Type B pancreatic cell (in vitro differentiated cells): ENCODE data around the gene PLA2G4C. TPM values are rescaled to one million over a fixed set of nuclear protein-coding genes. Genes with fewer than 3 reads are reported as not detected.
"Not testable (repeated sequence)": the region's sequence is repeated elsewhere in the genome, so short reads cannot be mapped to it uniquely, and the experiment has no call there.

Source experiments
- DNase-seq: peaks from one replicate; pipeline ENCODE4 v3.0.0; 2021; ENCODE audit warnings: mixed read lengths; ENCODE audit not compliant: unreplicated experiment; ENCODE audit errors: extremely low spot score
- H3K27ac Mint-ChIP-seq: 2 replicates; pipeline ENCODE4 v1.8.0; 2021; ENCODE audit warnings: mild to moderate bottlenecking, mixed read lengths
- H3K27me3 Mint-ChIP-seq: 2 replicates; pipeline ENCODE4 v1.8.0; 2021; ENCODE audit warnings: mixed read lengths
- H3K36me3 Mint-ChIP-seq: 2 replicates; pipeline ENCODE4 v1.8.0; 2021; ENCODE audit warnings: mixed read lengths
- H3K4me1 Mint-ChIP-seq: one replicate; pipeline ENCODE4 v1.8.0; 2021; ENCODE audit warnings: mixed read lengths; ENCODE audit not compliant: unreplicated experiment
- H3K4me3 Mint-ChIP-seq: 2 replicates; pipeline ENCODE4 v1.8.0; 2021; ENCODE audit warnings: mild to moderate bottlenecking, mixed read lengths
- H3K9me3 Mint-ChIP-seq: 2 replicates; pipeline ENCODE4 v1.8.0; 2021; ENCODE audit warnings: mixed read lengths
- total RNA-seq: library from RNA; stranded (reverse); gene quantifications from 2 replicates; pipeline ENCODE4 v1.2.1, GENCODE V29; 2021; ENCODE audit warnings: low replicate concordance
- TF ChIP-seq, protein P1 (sequence below): fragments of 200-600 bp; sonication (generic); conservative IDR thresholded peaks from 2 replicates; pipeline ENCODE4 v1.5.0; 2021; ENCODE audit warnings: antibody characterized with exemption, mild to moderate bottlenecking

The PLA2G4C gene
- total RNA-seq, 1 donor from 2014 or later, result 1.1 TPM

DNA sequence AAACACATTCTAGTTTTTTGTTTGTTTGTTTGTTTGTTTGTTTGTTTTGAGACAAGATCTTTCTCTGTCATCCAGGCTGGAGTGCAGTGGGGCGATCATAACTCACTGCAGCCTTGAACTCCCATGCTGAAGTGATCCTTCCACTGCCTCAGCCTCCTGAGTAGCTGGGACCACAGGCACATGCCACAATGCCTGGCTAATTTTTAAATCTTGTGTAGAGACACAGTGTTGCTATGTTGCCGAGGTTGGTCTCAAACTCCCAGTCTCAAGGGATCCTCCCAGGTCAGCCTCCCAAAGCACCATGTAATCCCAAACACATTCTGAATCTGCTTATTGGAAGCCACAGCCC, 15.8 kb downstream of the PLA2G4C start:
- DNase-seq, result no peak
- TF ChIP-seq, protein P1, sequence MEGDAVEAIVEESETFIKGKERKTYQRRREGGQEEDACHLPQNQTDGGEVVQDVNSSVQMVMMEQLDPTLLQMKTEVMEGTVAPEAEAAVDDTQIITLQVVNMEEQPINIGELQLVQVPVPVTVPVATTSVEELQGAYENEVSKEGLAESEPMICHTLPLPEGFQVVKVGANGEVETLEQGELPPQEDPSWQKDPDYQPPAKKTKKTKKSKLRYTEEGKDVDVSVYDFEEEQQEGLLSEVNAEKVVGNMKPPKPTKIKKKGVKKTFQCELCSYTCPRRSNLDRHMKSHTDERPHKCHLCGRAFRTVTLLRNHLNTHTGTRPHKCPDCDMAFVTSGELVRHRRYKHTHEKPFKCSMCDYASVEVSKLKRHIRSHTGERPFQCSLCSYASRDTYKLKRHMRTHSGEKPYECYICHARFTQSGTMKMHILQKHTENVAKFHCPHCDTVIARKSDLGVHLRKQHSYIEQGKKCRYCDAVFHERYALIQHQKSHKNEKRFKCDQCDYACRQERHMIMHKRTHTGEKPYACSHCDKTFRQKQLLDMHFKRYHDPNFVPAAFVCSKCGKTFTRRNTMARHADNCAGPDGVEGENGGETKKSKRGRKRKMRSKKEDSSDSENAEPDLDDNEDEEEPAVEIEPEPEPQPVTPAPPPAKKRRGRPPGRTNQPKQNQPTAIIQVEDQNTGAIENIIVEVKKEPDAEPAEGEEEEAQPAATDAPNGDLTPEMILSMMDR, result no peak
- no peak overlapping the region for H3K27ac Mint-ChIP-seq

DNA sequence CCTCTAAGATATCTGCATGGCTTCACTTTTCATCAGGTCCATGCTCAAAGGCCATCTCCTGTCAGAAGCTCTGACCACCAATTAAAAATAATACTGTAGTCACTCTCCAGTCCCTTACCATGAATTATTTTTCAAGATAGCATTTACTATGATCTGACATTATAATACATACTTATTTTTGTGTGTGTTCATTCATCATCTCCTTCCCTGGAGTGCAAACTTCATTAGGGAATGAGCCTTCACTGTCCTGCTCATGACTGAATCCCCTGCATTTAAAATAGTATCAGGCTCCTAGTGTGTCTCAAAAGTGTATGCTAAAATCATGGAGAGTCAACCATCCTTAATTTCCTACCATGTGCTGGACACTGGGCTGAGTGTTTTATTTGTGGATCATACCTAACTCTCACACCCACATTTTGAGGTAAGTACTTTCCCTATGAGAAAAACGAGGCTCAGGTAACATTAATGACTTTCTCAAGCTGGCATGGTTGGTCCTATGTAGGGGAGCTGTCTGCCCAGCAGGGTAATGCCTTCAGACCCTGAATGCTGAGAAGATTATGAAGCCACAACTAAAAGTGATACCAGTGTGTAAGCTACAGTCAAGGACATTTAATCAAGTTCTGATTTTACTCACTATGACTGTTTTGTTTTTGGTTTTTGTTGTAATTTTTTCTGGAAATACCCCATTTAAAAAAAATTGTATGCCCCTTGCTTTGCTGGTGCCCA, 16.3 kb downstream of the PLA2G4C start:
- TF ChIP-seq, protein P1, result no peak
- no peak for DNase-seq
- Mint-ChIP-seq H3K36me3 (no peaks in the 10 kb centered on the region), H3K4me1 (no peaks in the 10 kb centered on the region), H3K27me3 (peaks cover 26% of the 10 kb centered on the region), H3K9me3 (peaks cover 3% of the 10 kb centered on the region), H3K4me3 (no peak overlapping the region), H3K27ac (no peak overlapping the region)

More for the DNA sequence above, 15.8 kb downstream of the PLA2G4C start:
- H3K9me3 Mint-ChIP-seq, result peaks cover 3% of the 10 kb centered on the region
- no peak overlapping the region for H3K4me3 Mint-ChIP-seq
- H3K36me3 Mint-ChIP-seq, result no peaks in the 10 kb centered on the region
- H3K27me3 Mint-ChIP-seq, result peaks cover 24% of the 10 kb centered on the region
- H3K4me1 Mint-ChIP-seq, result no peaks in the 10 kb centered on the region

DNA sequence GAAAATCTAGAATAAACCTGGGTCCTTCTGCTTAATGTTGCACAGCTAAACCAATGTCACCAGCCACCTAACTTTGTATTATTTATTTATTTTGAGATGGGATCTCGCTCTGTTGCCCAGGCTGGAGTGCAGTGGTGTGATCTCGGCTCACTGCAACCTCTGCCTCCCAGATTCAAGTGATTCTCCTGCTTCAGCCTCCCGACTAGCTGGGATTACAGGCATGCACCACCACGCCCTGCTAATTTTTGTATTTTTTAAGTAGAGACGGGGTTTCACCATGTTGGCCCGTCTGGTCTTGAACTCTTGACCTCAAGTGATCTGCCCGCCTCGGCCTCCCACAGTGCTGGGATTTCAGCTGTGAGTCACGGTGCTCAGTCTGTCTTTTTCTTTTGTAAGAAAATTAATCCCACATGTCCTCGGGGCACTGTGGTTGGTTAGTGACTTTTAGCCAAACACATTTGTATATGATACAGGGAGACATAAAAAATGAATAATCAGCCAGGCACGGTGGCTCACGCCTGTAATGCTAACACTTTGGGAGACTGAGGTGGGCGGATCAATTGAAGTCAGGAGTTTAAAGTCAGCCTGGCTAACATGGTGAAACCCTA, 19.4 kb downstream of the PLA2G4C start:
- not testable (repeated sequence) for H3K27ac Mint-ChIP-seq, DNase-seq, H3K4me3 Mint-ChIP-seq, H3K36me3 Mint-ChIP-seq, H3K4me1 Mint-ChIP-seq, H3K9me3 Mint-ChIP-seq
- peaks cover 31% of the 10 kb centered on the region for H3K27me3 Mint-ChIP-seq

DNA sequence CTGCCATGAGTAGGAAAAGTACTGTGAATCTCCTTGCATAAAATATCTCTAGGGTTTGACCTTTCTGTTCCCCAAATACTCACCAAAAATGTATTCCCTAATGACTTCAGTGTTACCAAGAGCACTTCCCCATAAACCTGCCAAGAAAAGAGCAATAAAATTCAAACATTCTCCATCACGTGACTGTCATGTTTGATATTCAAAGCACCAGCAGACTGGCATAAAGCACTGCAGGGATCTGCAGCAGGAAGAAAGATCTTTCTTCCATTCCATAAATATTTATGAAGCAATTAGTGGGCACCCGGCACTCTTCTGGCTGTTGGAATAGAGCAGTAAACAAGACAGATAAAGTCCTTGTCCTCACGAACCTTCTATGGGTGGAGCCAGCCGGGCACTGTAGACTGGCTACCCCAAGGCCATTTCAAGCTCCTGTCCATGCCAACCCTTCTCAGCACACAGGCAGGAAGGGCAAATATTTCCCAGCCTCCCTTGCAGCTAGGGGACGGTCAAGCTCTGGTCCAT, 20.3 kb downstream of the PLA2G4C start:
- Mint-ChIP-seq H3K9me3 (peaks cover 3% of the 10 kb centered on the region), H3K4me1 (no peaks in the 10 kb centered on the region), H3K4me3 (no peak overlapping the region), H3K36me3 (no peaks in the 10 kb centered on the region), H3K27ac (no peak overlapping the region), H3K27me3 (peaks cover 30% of the 10 kb centered on the region)
- no peak for DNase-seq
- TF ChIP-seq, protein P1, result no peak

DNA sequence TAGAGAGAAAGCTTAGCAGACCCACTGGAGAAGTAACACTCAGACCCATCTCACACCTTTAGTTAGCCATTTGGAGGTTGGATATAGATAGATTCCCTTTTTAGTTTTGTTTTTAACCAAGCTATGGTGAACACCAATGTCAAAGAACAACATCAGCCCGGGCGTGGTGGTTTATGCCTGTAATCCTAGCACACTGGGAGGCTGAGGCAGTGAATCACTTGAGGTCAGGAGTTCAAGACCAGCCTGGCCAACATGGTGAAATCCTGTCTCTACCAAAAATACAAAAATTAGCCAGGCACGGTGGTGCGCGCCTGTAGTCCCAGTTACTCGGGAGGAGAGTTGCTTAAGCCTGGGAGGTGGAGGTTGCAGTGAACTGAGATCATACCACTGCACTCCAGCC, 21.6 kb downstream of the PLA2G4C start:
- H3K36me3 Mint-ChIP-seq, DNase-seq, H3K4me1 Mint-ChIP-seq, H3K4me3 Mint-ChIP-seq, H3K9me3 Mint-ChIP-seq, H3K27ac Mint-ChIP-seq: not testable (repeated sequence)
- H3K27me3 Mint-ChIP-seq, result peaks cover 18% of the 10 kb centered on the region

DNA sequence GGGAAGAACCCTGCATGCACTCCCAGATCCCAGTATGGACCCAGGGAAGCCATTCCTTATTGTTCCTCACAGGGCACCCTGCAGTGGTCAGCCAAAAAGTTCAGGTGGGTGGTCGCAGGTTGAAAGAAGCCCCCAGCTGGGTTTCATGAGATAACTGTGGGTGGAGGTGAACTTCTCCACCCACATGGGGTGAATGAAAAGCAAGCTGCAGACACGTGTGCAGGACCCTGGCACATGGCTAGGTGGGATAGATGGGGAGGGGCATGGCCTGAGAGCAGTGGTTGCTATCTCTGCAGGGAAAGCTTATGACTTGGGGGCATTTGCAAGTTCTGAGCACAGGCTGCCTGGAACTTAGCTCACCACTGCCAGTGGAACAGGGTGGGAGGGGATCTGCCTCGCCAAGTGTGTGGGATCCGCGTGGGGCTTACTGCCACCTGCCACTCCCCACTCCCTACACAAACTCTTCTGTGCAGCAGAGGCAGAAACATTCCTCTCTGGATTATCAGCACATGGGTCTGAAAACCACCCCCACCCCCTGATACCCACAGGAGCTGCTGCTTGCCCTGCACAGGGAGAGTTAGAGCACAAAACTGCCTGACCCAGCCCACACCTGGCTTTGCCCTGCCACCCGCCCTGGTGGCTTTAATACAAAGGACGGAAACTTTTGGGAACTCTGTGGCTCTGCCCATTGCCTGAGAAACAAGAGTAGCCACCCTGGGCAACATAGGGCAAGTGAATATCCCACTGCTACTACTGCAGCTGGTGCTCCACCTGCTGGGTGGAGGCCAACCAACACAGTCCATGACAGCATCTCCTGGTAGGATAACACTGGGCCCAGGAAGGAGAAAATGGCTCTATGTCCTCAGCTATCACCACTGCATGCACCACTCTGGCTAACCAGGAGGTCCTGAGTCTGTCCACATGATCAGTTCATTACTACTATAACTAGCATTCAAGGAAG, 24.4 kb downstream of the PLA2G4C start:
- no peak for DNase-seq
- TF ChIP-seq, protein P1, result peak; percentile 31
- H3K27ac Mint-ChIP-seq, result no peak overlapping the region
- H3K36me3 Mint-ChIP-seq, result no peaks in the 10 kb centered on the region
- H3K4me1 Mint-ChIP-seq, result no peaks in the 10 kb centered on the region
- H3K4me3 Mint-ChIP-seq, result no peak overlapping the region
- peaks cover 12% of the 10 kb centered on the region for H3K27me3 Mint-ChIP-seq
- peaks cover 3% of the 10 kb centered on the region for H3K9me3 Mint-ChIP-seq
